Measurements from ENCODE around the gene SLC22A9. TPM values are rescaled to one million over a fixed set of nuclear protein-coding genes. Genes with fewer than 3 reads are reported as not detected.
"Not testable (repeated sequence)": the region's sequence is repeated elsewhere in the genome, so short reads cannot be mapped to it uniquely, and the experiment has no call there.

Gene SLC22A9
- total and polyA plus RNA-seq, 5 donors from 2014 or later = not detected

DNA sequence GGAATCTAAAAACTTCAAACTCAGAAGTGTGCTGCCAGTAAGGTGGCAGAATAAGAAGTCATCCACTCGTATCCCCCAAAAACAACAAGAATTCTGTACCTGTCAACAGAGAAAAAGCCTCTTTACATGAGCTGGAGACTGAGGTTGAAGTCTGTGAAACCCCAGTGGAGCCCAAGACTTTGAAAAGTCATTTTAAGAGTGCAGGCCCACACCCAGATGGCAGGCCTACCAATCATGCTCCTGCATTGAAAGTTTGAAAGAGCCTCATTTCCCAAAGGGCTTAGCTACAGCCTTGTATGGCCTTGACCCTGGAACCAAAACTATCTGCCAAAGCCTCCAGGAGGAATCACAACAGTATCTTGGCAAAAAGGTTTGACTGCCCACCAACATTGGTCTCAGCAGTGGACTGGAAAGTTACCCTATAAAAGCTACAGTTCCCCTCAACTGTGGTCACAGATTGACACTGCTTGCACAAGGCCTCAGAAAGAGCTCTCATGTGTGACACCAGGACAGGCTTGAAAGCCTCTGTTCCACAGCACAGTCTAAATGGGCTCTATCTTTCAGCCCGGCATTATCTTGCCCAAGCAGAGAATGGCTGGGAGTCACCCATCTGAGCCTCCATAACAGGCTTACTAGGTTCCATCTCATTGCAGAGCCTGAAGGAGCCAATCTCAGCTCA lies 47.7 kb downstream of the SLC22A9 start:
- peaks cover 0 to 13% (median 2%) of the 10 kb centered on the region in 7 donors for H3K9me3 Mint-ChIP-seq
- peaks cover 10% of the 10 kb centered on the region for H3K27me3 Mint-ChIP-seq
- ATAC-seq (ENCODE audit: low read depth in 2 of 2) (no peak), DNase-seq (no peak)
- H3K4me1 ChIP-seq (ENCODE audit: control insufficient read depth, insufficient read depth, low read length, poor library complexity, severe bottlenecking) = peaks cover 4% of the 10 kb centered on the region
- H3K36me3 Mint-ChIP-seq = no peaks in the 10 kb centered on the region
- H3K36me3 ChIP-seq (ENCODE audit: control insufficient read depth, insufficient read depth, low read length) = no peaks in the 10 kb centered on the region
- H3K27ac ChIP-seq (ENCODE audit: insufficient read depth, low read length, poor library complexity, severe bottlenecking) = no peak overlapping the region
- H3K27me3 ChIP-seq (ENCODE audit: control insufficient read depth, insufficient read depth, low read length) = no peaks in the 10 kb centered on the region
- H3K27ac Mint-ChIP-seq = peak overlapping the region in 1 of 3 donors; percentile 20
- H3K4me3 ChIP-seq (ENCODE audit: low read depth, low read length) = no peak overlapping the region
- H3K4me3 Mint-ChIP-seq = no peak overlapping the region
- H3K9me3 ChIP-seq (ENCODE audit: control insufficient read depth in 2 of 2, low read length in 2 of 2) = no peaks in the 10 kb centered on the region
- peaks cover 4 to 32% (median 10%) of the 10 kb centered on the region in 4 donors for H3K4me1 Mint-ChIP-seq

DNA sequence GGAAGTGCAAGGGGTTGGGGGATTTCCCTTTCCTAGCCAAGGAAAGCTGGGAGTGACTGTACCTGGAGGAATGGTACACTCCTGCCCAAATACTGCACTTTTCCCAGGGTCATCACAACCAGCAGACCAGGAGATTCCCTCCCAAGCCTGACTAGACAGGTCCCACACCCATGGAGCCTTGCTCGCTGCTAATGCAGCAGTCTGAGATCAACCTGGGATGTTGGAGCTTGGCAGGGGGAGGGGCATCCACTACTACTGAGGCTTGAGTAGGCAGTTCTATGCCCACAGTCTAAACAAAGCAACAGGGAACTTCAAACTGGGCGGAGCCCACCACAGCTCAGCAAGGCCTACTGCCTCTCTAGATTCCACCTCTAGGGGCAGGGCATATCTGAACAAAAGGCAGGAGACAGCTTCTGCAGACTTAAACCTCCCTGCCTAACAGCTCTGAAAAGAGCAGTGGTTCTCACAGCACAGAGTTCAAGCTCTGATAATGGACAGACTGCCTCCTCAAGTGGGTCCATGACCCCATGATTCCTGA lies 58.5 kb downstream of the SLC22A9 start:
- peaks cover 26% of the 10 kb centered on the region for H3K27me3 Mint-ChIP-seq
- no peak overlapping the region for H3K4me3 ChIP-seq (ENCODE audit: low read depth, low read length)
- H3K27me3 ChIP-seq (ENCODE audit: control insufficient read depth, insufficient read depth, low read length) = peaks cover 2% of the 10 kb centered on the region
- peaks cover 0 to 5% (median under 1%) of the 10 kb centered on the region in 4 donors for H3K4me1 Mint-ChIP-seq
- ATAC-seq (ENCODE audit: low read depth in 2 of 2) (no peak), DNase-seq (no peak)
- H3K4me3 Mint-ChIP-seq = no peak overlapping the region
- H3K9me3 ChIP-seq (ENCODE audit: control insufficient read depth in 2 of 2, low read length in 2 of 2) = no peaks in the 10 kb centered on the region
- H3K36me3 Mint-ChIP-seq = no peaks in the 10 kb centered on the region
- no peak overlapping the region for H3K27ac Mint-ChIP-seq
- H3K36me3 ChIP-seq (ENCODE audit: control insufficient read depth, insufficient read depth, low read length) = no peaks in the 10 kb centered on the region
- no peaks in the 10 kb centered on the region for H3K4me1 ChIP-seq (ENCODE audit: control insufficient read depth, insufficient read depth, low read length, poor library complexity, severe bottlenecking)
- peaks cover 0 to 16% (median 2%) of the 10 kb centered on the region in 7 donors for H3K9me3 Mint-ChIP-seq
- H3K27ac ChIP-seq (ENCODE audit: insufficient read depth, low read length, poor library complexity, severe bottlenecking) = no peak overlapping the region

DNA sequence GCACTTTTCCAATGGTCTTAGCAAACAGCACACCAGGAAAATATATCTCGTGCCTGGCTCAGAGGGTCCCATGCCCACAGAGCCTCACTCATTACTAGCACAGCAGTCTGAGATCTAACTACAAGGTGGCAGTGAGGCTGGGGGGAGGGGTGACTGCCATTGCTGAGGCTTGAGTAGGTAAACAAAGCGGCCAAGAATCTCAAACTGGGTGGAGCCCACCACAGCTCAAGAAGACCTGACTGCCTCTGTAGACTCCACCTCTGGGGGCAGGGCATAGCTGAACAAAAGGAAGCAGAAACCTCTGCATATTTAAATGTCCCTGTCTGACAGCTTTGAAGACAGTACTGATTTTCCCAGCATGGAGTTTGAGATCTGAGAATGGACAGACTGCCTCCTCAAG lies 61.1 kb downstream of the SLC22A9 start:
- not testable (repeated sequence) for H3K27me3 ChIP-seq (ENCODE audit: control insufficient read depth, insufficient read depth, low read length); H3K36me3 Mint-ChIP-seq; H3K9me3 ChIP-seq (ENCODE audit: control insufficient read depth in 2 of 2, low read length in 2 of 2); H3K4me1 ChIP-seq (ENCODE audit: control insufficient read depth, insufficient read depth, low read length, poor library complexity, severe bottlenecking); DNase-seq; H3K4me3 Mint-ChIP-seq; H3K36me3 ChIP-seq (ENCODE audit: control insufficient read depth, insufficient read depth, low read length); H3K27ac ChIP-seq (ENCODE audit: insufficient read depth, low read length, poor library complexity, severe bottlenecking); H3K27ac Mint-ChIP-seq; H3K4me3 ChIP-seq (ENCODE audit: low read depth, low read length); H3K4me1 Mint-ChIP-seq; ATAC-seq (ENCODE audit: low read depth in 2 of 2)
- peaks cover 0 to 16% (median 3%) of the 10 kb centered on the region in 7 donors for H3K9me3 Mint-ChIP-seq
- H3K27me3 Mint-ChIP-seq = peaks cover 31% of the 10 kb centered on the region

DNA sequence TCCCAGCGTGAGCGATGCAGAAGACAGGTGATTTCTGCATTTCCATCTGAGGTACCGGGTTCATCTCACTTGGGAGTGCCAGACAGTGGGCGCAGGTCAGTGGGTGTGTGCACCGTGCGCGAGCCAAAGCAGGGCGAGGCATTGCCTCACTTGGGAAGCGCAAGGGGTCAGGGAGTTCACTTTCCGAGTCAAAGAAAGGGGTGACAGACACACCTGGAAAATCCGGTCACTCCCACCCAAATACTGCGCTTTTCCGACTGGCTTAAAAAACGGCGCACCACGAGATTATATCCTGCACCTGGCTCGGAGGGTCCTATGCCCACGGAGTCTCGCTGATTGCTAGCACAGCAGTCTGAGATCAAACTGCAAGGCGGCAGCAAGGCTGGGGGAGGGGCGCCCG lies 65.8 kb downstream of the SLC22A9 start:
- not testable (repeated sequence) for H3K4me3 Mint-ChIP-seq; H3K4me3 ChIP-seq (ENCODE audit: low read depth, low read length); H3K9me3 ChIP-seq (ENCODE audit: control insufficient read depth in 2 of 2, low read length in 2 of 2); H3K27me3 ChIP-seq (ENCODE audit: control insufficient read depth, insufficient read depth, low read length); DNase-seq; H3K27ac ChIP-seq (ENCODE audit: insufficient read depth, low read length, poor library complexity, severe bottlenecking); H3K4me1 Mint-ChIP-seq; H3K27ac Mint-ChIP-seq; H3K9me3 Mint-ChIP-seq; ATAC-seq (ENCODE audit: low read depth in 2 of 2); H3K4me1 ChIP-seq (ENCODE audit: control insufficient read depth, insufficient read depth, low read length, poor library complexity, severe bottlenecking); H3K36me3 Mint-ChIP-seq; H3K36me3 ChIP-seq (ENCODE audit: control insufficient read depth, insufficient read depth, low read length)
- peaks cover 24% of the 10 kb centered on the region for H3K27me3 Mint-ChIP-seq

DNA sequence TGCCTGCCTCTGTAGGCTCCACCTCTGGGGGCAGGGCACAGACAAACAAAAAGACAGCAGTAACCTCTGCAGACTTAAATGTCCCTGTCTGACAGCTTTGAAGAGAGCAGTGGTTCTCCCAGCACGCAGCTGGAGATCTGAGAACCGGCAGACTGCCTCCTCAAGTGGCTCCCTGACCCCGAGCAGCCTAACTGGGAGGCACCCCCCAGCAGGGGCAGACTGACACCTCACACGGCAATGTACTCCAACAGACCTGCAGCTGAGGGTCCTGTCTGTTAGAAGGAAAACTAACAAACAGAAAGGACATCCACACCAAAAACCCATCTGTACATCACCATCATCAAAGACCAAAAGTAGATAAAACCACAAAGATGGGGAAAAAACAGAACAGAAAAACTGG lies 66.2 kb downstream of the SLC22A9 start:
- H3K4me3 Mint-ChIP-seq; H3K4me1 ChIP-seq (ENCODE audit: control insufficient read depth, insufficient read depth, low read length, poor library complexity, severe bottlenecking): not testable (repeated sequence)

DNA sequence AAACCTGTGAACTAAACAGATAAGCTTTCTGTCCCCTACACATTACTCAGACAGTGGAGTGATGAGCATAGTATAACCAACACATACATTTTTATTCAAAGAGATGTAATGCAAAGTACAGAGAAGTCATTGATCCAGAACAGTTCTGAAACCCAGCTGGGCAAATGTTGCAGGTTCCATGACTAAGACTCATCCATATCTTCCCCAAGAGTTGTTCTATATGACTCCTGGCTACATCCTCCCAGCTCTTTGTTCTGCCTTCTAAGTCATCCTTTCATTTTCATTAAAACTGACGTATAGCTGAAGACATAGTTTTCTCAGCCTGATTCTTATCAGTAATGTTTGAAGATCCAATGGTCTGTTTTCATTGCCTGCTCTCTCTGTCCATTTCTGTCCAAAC lies 74.1 kb downstream of the SLC22A9 start:
- Mint-ChIP-seq H3K27me3 (peaks cover 15% of the 10 kb centered on the region), H3K36me3 (no peaks in the 10 kb centered on the region), H3K27ac (no peak overlapping the region), H3K4me3 (no peak overlapping the region), H3K9me3 (peaks cover 0 to 4% (median 0%) of the 10 kb centered on the region in 7 donors), H3K4me1 (peaks cover 0 to 15% (median 6%) of the 10 kb centered on the region in 4 donors)
- Histone ChIP-seq H3K9me3 (ENCODE audit: control insufficient read depth in 2 of 2, low read length in 2 of 2) (no peaks in the 10 kb centered on the region), H3K27me3 (ENCODE audit: control insufficient read depth, insufficient read depth, low read length) (peaks cover 5% of the 10 kb centered on the region), H3K27ac (ENCODE audit: insufficient read depth, low read length, poor library complexity, severe bottlenecking) (no peak overlapping the region), H3K4me3 (ENCODE audit: low read depth, low read length) (no peak overlapping the region), H3K4me1 (ENCODE audit: control insufficient read depth, insufficient read depth, low read length, poor library complexity, severe bottlenecking) (no peaks in the 10 kb centered on the region), H3K36me3 (ENCODE audit: control insufficient read depth, insufficient read depth, low read length) (no peaks in the 10 kb centered on the region)
- DNase-seq (peak in 1 of 3 donors; percentile 10), ATAC-seq (ENCODE audit: low read depth in 2 of 2) (no peak)

More for the DNA sequence above, 66.2 kb downstream of the SLC22A9 start:
- H3K4me1 Mint-ChIP-seq; H3K36me3 ChIP-seq (ENCODE audit: control insufficient read depth, insufficient read depth, low read length); H3K27ac ChIP-seq (ENCODE audit: insufficient read depth, low read length, poor library complexity, severe bottlenecking); H3K27ac Mint-ChIP-seq; H3K36me3 Mint-ChIP-seq; H3K4me3 ChIP-seq (ENCODE audit: low read depth, low read length); DNase-seq; H3K9me3 Mint-ChIP-seq; H3K9me3 ChIP-seq (ENCODE audit: control insufficient read depth in 2 of 2, low read length in 2 of 2); ATAC-seq (ENCODE audit: low read depth in 2 of 2); H3K27me3 ChIP-seq (ENCODE audit: control insufficient read depth, insufficient read depth, low read length): not testable (repeated sequence)
- peaks cover 24% of the 10 kb centered on the region for H3K27me3 Mint-ChIP-seq

DNA sequence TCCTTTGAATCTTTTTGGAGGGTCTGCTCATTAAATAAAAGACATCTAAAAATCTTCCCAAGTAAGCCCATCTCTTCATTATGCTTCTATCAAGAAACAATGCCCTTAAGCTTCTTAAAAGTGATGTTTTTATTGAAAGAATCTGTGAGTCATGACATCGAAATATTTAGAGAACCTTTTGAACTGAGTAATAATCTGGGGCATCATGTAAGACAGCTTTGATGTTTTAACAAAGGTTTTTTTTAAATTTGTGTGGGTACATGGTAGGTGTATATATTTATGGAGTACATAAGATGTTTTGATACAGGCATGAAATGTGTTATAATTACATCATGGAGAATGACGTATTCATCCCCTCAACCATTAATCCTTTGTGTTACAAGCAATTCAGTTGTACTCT lies 74.6 kb downstream of the SLC22A9 start:
- Mint-ChIP-seq H3K36me3 (no peaks in the 10 kb centered on the region), H3K4me3 (no peak overlapping the region), H3K9me3 (peaks cover 0 to 4% (median 0%) of the 10 kb centered on the region in 7 donors), H3K27ac (no peak overlapping the region), H3K4me1 (peaks cover 0 to 15% (median 6%) of the 10 kb centered on the region in 4 donors), H3K27me3 (peaks cover 15% of the 10 kb centered on the region)
- Histone ChIP-seq H3K9me3 (ENCODE audit: control insufficient read depth in 2 of 2, low read length in 2 of 2) (no peaks in the 10 kb centered on the region), H3K27me3 (ENCODE audit: control insufficient read depth, insufficient read depth, low read length) (peaks cover 5% of the 10 kb centered on the region), H3K4me3 (ENCODE audit: low read depth, low read length) (no peak overlapping the region), H3K4me1 (ENCODE audit: control insufficient read depth, insufficient read depth, low read length, poor library complexity, severe bottlenecking) (no peaks in the 10 kb centered on the region), H3K27ac (ENCODE audit: insufficient read depth, low read length, poor library complexity, severe bottlenecking) (no peak overlapping the region), H3K36me3 (ENCODE audit: control insufficient read depth, insufficient read depth, low read length) (no peaks in the 10 kb centered on the region)
- ATAC-seq (ENCODE audit: low read depth in 2 of 2) (no peak), DNase-seq (no peak)

DNA sequence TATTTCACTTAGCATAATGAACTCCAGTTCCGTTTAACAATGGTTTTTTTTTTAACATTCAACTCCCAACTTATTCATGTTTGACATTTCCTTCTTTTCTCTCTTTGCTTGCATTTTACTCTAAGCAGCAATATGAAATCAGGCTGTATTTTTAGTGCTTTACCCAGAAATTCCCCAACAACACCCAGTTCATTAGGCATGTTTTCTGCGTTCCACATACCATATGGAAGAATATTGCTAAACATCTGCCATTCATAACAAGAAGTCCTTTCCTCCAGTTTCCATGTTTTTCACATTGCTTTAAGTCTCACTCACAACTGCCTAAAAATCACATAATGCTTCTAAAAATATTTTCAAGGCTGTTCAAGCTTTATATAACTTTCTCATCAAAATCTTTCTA lies 75.5 kb downstream of the SLC22A9 start:
- H3K36me3 Mint-ChIP-seq = no peaks in the 10 kb centered on the region
- H3K9me3 Mint-ChIP-seq = peaks cover 0 to 4% (median 0%) of the 10 kb centered on the region in 7 donors
- no peak overlapping the region for H3K4me3 Mint-ChIP-seq
- no peak for ATAC-seq (ENCODE audit: low read depth in 2 of 2)
- Histone ChIP-seq H3K4me1 (ENCODE audit: control insufficient read depth, insufficient read depth, low read length, poor library complexity, severe bottlenecking) (no peaks in the 10 kb centered on the region), H3K9me3 (ENCODE audit: control insufficient read depth in 2 of 2, low read length in 2 of 2) (no peaks in the 10 kb centered on the region), H3K36me3 (ENCODE audit: control insufficient read depth, insufficient read depth, low read length) (no peaks in the 10 kb centered on the region), H3K27me3 (ENCODE audit: control insufficient read depth, insufficient read depth, low read length) (peaks cover 5% of the 10 kb centered on the region), H3K27ac (ENCODE audit: insufficient read depth, low read length, poor library complexity, severe bottlenecking) (no peak overlapping the region), H3K4me3 (ENCODE audit: low read depth, low read length) (no peak overlapping the region)
- DNase-seq = no peak
- H3K27me3 Mint-ChIP-seq = peaks cover 20% of the 10 kb centered on the region
- peaks cover 0 to 17% (median 7%) of the 10 kb centered on the region in 4 donors for H3K4me1 Mint-ChIP-seq
- H3K27ac Mint-ChIP-seq = no peak overlapping the region

Data from CD4-positive, CD25-positive, alpha-beta regulatory T cell (primary cell).